ENCODE results near the gene SLC15A4.
"Not testable (repeated sequence)": the region's sequence is repeated elsewhere in the genome, so short reads cannot be mapped to it uniquely, and the experiment has no call there.

SLC15A4 gene

GRCh38 chr12:128839885-128840284 is 16.1 kb upstream of the SLC15A4 start:
- not testable (repeated sequence) for H3K9me3 ChIP-seq (ENCODE audit: control insufficient read depth, low read length); H3K27me3 ChIP-seq (ENCODE audit: control insufficient read depth, insufficient read depth, low read length); H3K36me3 ChIP-seq (ENCODE audit: control insufficient read depth, insufficient read depth, low read length); H3K4me1 ChIP-seq (ENCODE audit: control insufficient read depth, insufficient read depth, low read length); H3K4me3 ChIP-seq (ENCODE audit: low read length); H3K9ac ChIP-seq (ENCODE audit: low read length)

- Histone ChIP-seq H3K4me3 (ENCODE audit: low read length) (no peak overlapping the region), H3K36me3 (ENCODE audit: control insufficient read depth, insufficient read depth, low read length) (no peaks in the 10 kb centered on the region), H3K9me3 (ENCODE audit: control insufficient read depth, low read length) (no peaks in the 10 kb centered on the region), H3K9ac (ENCODE audit: low read length) (no peak overlapping the region), H3K4me1 (ENCODE audit: control insufficient read depth, insufficient read depth, low read length) (no peaks in the 10 kb centered on the region), H3K27me3 (ENCODE audit: control insufficient read depth, insufficient read depth, low read length) (no peaks in the 10 kb centered on the region)
Measured at GRCh38 chr12:128833418-128833817, 9.7 kb upstream of the SLC15A4 start.

- H3K4me1 ChIP-seq (ENCODE audit: control insufficient read depth, insufficient read depth, low read length): no peaks in the 10 kb centered on the region
- no peaks in the 10 kb centered on the region for H3K9me3 ChIP-seq (ENCODE audit: control insufficient read depth, low read length)
- no peaks in the 10 kb centered on the region for H3K36me3 ChIP-seq (ENCODE audit: control insufficient read depth, insufficient read depth, low read length)
- H3K4me3 ChIP-seq (ENCODE audit: low read length): no peak overlapping the region
- no peak overlapping the region for H3K9ac ChIP-seq (ENCODE audit: low read length)
- H3K27me3 ChIP-seq (ENCODE audit: control insufficient read depth, insufficient read depth, low read length): no peaks in the 10 kb centered on the region
Measured at GRCh38 chr12:128830505-128830893, 6.7 kb upstream of the SLC15A4 start.

- Histone ChIP-seq H3K9me3 (ENCODE audit: control insufficient read depth, low read length) (no peaks in the 10 kb centered on the region), H3K27me3 (ENCODE audit: control insufficient read depth, insufficient read depth, low read length) (no peaks in the 10 kb centered on the region), H3K4me3 (ENCODE audit: low read length) (no peak overlapping the region), H3K36me3 (ENCODE audit: control insufficient read depth, insufficient read depth, low read length) (no peaks in the 10 kb centered on the region), H3K9ac (ENCODE audit: low read length) (no peak overlapping the region), H3K4me1 (ENCODE audit: control insufficient read depth, insufficient read depth, low read length) (no peaks in the 10 kb centered on the region)
Measured at GRCh38 chr12:128829861-128830504, 6.2 kb upstream of the SLC15A4 start.

GRCh38 chr12:128827724-128828123 is 4.0 kb upstream of the SLC15A4 start:
- Histone ChIP-seq H3K9me3 (ENCODE audit: control insufficient read depth, low read length) (no peaks in the 10 kb centered on the region), H3K36me3 (ENCODE audit: control insufficient read depth, insufficient read depth, low read length) (no peaks in the 10 kb centered on the region), H3K27me3 (ENCODE audit: control insufficient read depth, insufficient read depth, low read length) (no peaks in the 10 kb centered on the region), H3K4me1 (ENCODE audit: control insufficient read depth, insufficient read depth, low read length) (peaks cover 5% of the 10 kb centered on the region), H3K9ac (ENCODE audit: low read length) (no peak overlapping the region), H3K4me3 (ENCODE audit: low read length) (no peak overlapping the region)

- Histone ChIP-seq H3K27me3 (ENCODE audit: control insufficient read depth, insufficient read depth, low read length) (no peaks in the 10 kb centered on the region), H3K9ac (ENCODE audit: low read length) (no peak overlapping the region), H3K4me3 (ENCODE audit: low read length) (no peak overlapping the region), H3K36me3 (ENCODE audit: control insufficient read depth, insufficient read depth, low read length) (no peaks in the 10 kb centered on the region), H3K4me1 (ENCODE audit: control insufficient read depth, insufficient read depth, low read length) (peaks cover 15% of the 10 kb centered on the region), H3K9me3 (ENCODE audit: control insufficient read depth, low read length) (no peaks in the 10 kb centered on the region)
Measured at GRCh38 chr12:128825835-128826234, 2.1 kb upstream of the SLC15A4 start.

- Histone ChIP-seq H3K27me3 (ENCODE audit: control insufficient read depth, insufficient read depth, low read length) (no peaks in the 10 kb centered on the region), H3K36me3 (ENCODE audit: control insufficient read depth, insufficient read depth, low read length) (no peaks in the 10 kb centered on the region), H3K4me3 (ENCODE audit: low read length) (peak overlapping the region; percentile 36), H3K9me3 (ENCODE audit: control insufficient read depth, low read length) (no peaks in the 10 kb centered on the region), H3K4me1 (ENCODE audit: control insufficient read depth, insufficient read depth, low read length) (peaks cover 28% of the 10 kb centered on the region), H3K9ac (ENCODE audit: low read length) (peak overlapping the region; percentile 83)
Measured at GRCh38 chr12:128823216-128823915, 392 bp downstream of the SLC15A4 start.

GRCh38 chr12:128820723-128821432 is 2.9 kb downstream of the SLC15A4 start:
- peaks cover 44% of the 10 kb centered on the region for H3K4me1 ChIP-seq (ENCODE audit: control insufficient read depth, insufficient read depth, low read length)
- no peak overlapping the region for H3K4me3 ChIP-seq (ENCODE audit: low read length)
- no peaks in the 10 kb centered on the region for H3K27me3 ChIP-seq (ENCODE audit: control insufficient read depth, insufficient read depth, low read length)
- H3K9me3 ChIP-seq (ENCODE audit: control insufficient read depth, low read length): no peaks in the 10 kb centered on the region
- H3K9ac ChIP-seq (ENCODE audit: low read length): no peak overlapping the region
- H3K36me3 ChIP-seq (ENCODE audit: control insufficient read depth, insufficient read depth, low read length): no peaks in the 10 kb centered on the region

- H3K9me3 ChIP-seq (ENCODE audit: control insufficient read depth, low read length): no peaks in the 10 kb centered on the region
- H3K4me1 ChIP-seq (ENCODE audit: control insufficient read depth, insufficient read depth, low read length): peaks cover 48% of the 10 kb centered on the region
- no peaks in the 10 kb centered on the region for H3K27me3 ChIP-seq (ENCODE audit: control insufficient read depth, insufficient read depth, low read length)
- no peak overlapping the region for H3K9ac ChIP-seq (ENCODE audit: low read length)
- no peaks in the 10 kb centered on the region for H3K36me3 ChIP-seq (ENCODE audit: control insufficient read depth, insufficient read depth, low read length)
- H3K4me3 ChIP-seq (ENCODE audit: low read length): no peak overlapping the region
Measured at GRCh38 chr12:128820253-128820652, 3.5 kb downstream of the SLC15A4 start.

- H3K9ac ChIP-seq (ENCODE audit: low read length): no peak overlapping the region
- H3K4me1 ChIP-seq (ENCODE audit: control insufficient read depth, insufficient read depth, low read length): peaks cover 44% of the 10 kb centered on the region
- H3K27me3 ChIP-seq (ENCODE audit: control insufficient read depth, insufficient read depth, low read length): no peaks in the 10 kb centered on the region
- no peaks in the 10 kb centered on the region for H3K36me3 ChIP-seq (ENCODE audit: control insufficient read depth, insufficient read depth, low read length)
- H3K4me3 ChIP-seq (ENCODE audit: low read length): no peak overlapping the region
- no peaks in the 10 kb centered on the region for H3K9me3 ChIP-seq (ENCODE audit: control insufficient read depth, low read length)
Measured at GRCh38 chr12:128819293-128820144, 4.2 kb downstream of the SLC15A4 start.

GRCh38 chr12:128818065-128819022 is 5.4 kb downstream of the SLC15A4 start:
- H3K36me3 ChIP-seq (ENCODE audit: control insufficient read depth, insufficient read depth, low read length): no peaks in the 10 kb centered on the region
- peaks cover 43% of the 10 kb centered on the region for H3K4me1 ChIP-seq (ENCODE audit: control insufficient read depth, insufficient read depth, low read length)
- H3K27me3 ChIP-seq (ENCODE audit: control insufficient read depth, insufficient read depth, low read length): no peaks in the 10 kb centered on the region
- no peaks in the 10 kb centered on the region for H3K9me3 ChIP-seq (ENCODE audit: control insufficient read depth, low read length)
- peak overlapping the region; percentile 5 for H3K9ac ChIP-seq (ENCODE audit: low read length)
- H3K4me3 ChIP-seq (ENCODE audit: low read length): no peak overlapping the region
